T47D (cell line): ENCODE measurements around the gene ELOB.

Experiments used
- DNase-seq, 2 experiments: peaks; one replicate each; pipeline versions ENCODE4 v3.0.0 to v3.0.0-alpha.2; 2011 to 2012; ENCODE audit warnings: low read depth in 1 of 2, low spot score in 1 of 2
- JUND ChIP-seq: IDR thresholded peaks from 2 replicates; pipeline ENCODE4 v1.6.1; 2012; ENCODE audit warnings: low read depth
- in situ Hi-C: cut with HindIII; loops from 2 replicates; pipeline ENCODE4 v1.10.0; 2016; ENCODE audit warnings: low sequenced_read_pairs, low pct_unique_long_range_greater_than_20kb

Gene ELOB

DNA sequence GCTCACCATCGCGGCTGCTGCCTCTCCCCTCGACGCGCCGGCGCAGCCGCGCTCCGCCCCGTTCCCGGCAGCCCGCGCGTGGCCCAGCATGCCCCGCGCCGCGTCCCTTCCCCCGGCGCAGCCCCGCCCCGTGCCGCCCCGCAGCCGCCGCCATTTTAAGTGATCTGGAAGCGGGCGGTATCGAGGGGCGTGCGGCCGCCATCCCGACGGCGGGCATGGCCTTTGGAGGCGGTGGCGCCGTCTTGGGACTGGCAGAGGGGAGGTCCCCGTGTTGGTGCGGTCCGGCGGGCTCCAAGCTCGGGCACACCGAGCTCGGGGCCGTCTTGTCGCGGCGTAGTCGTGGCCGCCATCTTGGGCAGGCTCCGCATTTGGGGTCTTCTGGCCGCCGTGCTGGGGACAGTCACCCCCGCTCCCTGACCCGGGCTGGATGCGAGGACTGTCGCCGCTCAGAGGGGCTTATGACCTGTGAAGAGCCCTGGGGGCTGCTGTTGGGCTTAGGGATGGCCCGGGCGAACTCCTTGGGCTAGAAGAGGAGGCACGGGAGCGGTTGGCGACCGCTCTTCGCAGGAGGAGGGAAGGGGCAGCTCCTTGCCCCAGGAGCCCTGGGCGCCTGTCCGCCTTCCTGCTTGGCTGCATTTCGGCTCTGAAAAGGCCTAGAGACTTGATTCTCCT is at the start of gene ELOB:
ELOB (minus strand) TSS at position 50 of the 672 bp plus-strand sequence; CDS start at position 9, 41 bp downstream.
- in situ Hi-C loops, result no loop called here
- no peak for TF ChIP-seq JUND
- peak; percentile 88 to 91 for DNase-seq

DNA sequence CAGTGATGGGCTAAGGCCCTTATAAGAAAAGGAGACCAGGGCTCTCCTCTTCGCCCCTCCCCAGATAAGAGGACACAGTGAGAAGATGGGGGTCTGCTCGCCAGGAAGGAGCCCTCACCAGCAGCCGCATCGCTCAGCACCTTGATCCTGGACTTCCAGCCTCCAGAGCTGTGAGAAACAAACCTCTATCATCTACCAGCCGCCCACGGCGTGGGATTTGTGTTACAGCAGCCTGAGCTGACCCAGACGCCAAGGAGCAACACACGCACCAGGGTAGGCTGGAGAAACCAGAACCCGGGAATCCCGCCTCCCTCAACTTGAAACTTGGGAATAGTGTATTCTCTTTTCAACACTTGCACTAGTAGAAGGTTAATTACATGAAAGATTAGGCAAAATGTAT is 48.8 kb upstream of the ELOB start:
- DNase-seq, result no peak
- no peak for TF ChIP-seq JUND
- in situ Hi-C loops, result no loop called here

- no peak for DNase-seq
- TF ChIP-seq JUND, result no peak
- in situ Hi-C loops, result no loop called here
These were observed 48.1 kb upstream of the ELOB start for GRCh38 chr16:2825049-2825742.

DNA sequence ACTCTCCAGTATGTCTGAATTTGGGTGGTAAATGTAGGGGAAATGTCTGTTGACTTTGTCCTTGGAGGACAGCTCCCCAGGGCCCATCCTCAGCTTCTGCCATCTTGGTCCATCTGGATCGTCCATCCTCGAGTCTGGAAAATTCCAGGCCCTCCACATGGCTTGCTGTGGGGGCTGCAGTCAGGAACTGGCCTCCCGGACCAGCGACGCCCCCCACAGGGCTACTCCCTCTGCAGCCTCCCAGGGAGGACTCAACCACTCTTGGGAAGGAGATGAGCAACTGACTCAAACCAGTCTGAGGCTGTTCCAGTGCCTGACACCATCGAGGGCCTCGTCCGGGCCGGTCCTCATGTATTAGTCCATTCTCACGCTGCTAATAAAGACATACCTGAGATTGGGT is 47.5 kb upstream of the ELOB start:
- no peak for DNase-seq
- TF ChIP-seq JUND, result no peak
- in situ Hi-C loops, result no loop called here

DNA sequence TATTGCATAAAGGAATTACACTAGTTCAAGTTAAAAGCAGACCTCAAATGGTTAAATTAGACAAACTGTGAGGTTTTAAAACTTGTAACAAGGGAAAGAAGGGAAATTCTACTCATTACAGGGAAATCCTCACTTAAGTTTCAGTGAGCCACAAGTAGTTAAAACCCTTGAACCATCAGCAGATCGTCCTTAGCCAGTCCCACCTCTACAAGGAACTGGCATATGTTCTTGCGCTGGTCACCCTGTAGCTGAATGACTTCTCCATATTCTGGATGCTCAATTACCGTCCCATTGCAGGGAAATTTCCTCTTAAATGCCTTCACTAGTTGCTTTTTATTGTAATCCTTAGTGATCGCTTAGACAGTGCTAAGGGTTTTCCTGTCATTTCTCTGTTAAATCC is 45.4 kb upstream of the ELOB start:
- in situ Hi-C loops, result no loop called here
- DNase-seq, result no peak
- no peak for TF ChIP-seq JUND

DNA sequence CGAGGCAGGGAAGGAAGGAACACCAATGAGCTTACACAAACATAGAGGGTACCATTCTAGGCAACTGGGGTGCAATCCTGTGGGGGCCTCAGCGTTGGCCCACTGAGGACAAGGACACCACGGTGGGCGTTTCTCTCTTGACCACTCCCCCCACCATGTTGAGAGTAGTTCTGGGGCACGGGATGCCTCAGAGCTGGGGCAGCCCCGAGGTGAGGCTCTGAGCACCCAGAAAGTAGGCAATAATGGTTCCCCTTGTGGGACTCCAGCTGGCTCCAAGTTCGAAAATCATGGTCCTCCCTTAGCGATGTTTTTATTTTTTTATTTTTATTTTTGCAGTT is 45.0 kb upstream of the ELOB start:
- DNase-seq, result no peak
- in situ Hi-C loops, result no loop called here
- no peak for TF ChIP-seq JUND

GRCh38 chr16:2821487-2822157 is 44.5 kb upstream of the ELOB start:
- in situ Hi-C loops, result no loop called here
- DNase-seq, result peak in 1 of 2 experiments; percentile 24
- no peak for TF ChIP-seq JUND

GRCh38 chr16:2820836-2821486 is 43.9 kb upstream of the ELOB start:
- no peak for TF ChIP-seq JUND
- in situ Hi-C loops, result no loop called here
- DNase-seq, result no peak

- TF ChIP-seq JUND, result no peak
- in situ Hi-C loops, result no loop called here
- DNase-seq, result no peak
These were observed 43.1 kb upstream of the ELOB start for GRCh38 chr16:2819939-2820835.

DNA sequence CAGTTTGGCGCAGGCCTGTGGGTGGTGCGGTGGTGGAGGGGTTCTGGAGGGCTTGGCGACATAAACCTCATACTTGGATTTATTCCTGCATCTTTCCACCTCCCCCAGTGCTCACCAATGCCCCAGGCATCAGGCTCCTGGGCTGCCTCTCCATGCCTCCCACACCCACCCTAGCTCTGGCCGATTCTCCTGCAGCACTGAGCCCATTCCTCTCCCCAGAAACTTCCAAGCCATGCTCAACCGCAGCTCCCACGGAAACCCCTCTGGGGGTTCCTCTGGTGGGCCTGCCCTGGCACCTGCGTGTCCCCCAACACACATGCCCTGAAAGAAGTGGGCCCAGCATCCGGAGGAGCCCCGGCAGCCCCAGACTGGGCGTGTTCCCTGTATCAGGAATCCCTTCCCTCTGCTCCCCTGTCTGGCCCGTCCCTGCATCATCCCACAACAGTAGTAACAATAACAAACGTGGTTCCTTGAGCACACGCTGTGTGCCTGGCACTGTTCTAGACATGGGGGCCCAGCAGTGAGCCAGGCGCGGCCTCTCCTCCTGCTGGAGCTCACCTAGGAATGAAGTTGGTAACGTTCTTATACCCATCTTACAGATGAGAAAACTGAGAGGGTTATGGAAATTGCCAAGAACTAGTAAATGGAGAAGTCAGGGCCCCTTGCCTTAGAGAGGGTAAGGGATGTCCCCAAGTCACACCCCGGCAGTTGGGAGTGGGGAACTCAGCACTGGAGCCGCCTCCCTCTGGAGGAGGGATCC is 42.3 kb upstream of the ELOB start:
- in situ Hi-C loops, result no loop called here
- DNase-seq, result no peak
- no peak for TF ChIP-seq JUND

- no peak for TF ChIP-seq JUND
- in situ Hi-C loops, result no loop called here
- DNase-seq, result no peak
These were observed 41.3 kb upstream of the ELOB start for GRCh38 chr16:2818272-2818876.
